Stimulated activated CD4-positive, alpha-beta T cell treated with anti-CD3 and anti-CD28 coated beads, Interleukin-1b, Interleukin-23, amount 100 ng/mL, for 4 hours (primary cell): ENCODE data around the gene KRT20.
"Not testable (repeated sequence)": the region's sequence is repeated elsewhere in the genome, so short reads cannot be mapped to it uniquely, and the experiment has no call there.

ENCODE experiments used
- DNase-seq, 2 donors: peaks; one replicate each; pipeline ENCODE4 v3.0.0-alpha.2; 2020; ENCODE audit warnings: low read depth in 2 of 2

KRT20 gene, protein sequence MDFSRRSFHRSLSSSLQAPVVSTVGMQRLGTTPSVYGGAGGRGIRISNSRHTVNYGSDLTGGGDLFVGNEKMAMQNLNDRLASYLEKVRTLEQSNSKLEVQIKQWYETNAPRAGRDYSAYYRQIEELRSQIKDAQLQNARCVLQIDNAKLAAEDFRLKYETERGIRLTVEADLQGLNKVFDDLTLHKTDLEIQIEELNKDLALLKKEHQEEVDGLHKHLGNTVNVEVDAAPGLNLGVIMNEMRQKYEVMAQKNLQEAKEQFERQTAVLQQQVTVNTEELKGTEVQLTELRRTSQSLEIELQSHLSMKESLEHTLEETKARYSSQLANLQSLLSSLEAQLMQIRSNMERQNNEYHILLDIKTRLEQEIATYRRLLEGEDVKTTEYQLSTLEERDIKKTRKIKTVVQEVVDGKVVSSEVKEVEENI

DNA sequence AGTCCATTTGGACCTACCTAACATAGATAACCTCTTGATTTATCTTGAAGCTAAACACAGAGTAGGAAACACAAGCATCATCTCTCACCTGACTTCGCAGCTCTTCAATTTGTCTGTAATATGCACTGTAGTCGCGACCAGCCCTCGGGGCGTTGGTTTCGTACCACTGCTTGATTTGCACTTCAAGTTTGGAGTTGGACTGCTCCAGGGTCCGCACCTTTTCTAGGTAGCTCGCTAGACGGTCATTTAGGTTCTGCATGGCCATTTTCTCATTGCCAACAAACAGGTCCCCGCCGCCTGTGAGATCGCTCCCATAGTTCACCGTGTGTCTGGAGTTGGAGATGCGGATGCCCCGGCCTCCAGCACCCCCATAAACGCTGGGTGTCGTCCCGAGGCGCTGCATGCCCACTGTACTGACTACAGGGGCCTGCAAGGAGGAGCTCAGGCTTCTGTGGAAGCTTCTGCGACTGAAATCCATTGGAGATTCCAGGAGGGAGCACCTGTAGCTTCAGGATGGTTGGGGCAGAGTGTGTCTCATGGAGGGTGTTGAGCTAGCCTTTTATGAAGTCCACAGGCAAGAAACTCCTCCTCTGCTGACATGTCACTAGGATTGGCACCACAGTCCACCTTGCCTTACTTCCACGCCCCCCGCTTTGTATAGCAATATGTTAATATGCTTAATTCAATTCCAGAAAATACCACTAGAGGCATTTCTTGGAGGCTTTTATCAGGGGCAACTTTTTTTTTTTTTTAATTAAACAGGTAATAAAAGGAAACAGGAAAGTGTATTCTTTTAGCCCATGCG lies at the start of gene KRT20:
KRT20 (minus strand) TSS at position 535 of the 805 bp plus-strand sequence; CDS start at position 478, 57 bp downstream.
- no peak for DNase-seq

DNA sequence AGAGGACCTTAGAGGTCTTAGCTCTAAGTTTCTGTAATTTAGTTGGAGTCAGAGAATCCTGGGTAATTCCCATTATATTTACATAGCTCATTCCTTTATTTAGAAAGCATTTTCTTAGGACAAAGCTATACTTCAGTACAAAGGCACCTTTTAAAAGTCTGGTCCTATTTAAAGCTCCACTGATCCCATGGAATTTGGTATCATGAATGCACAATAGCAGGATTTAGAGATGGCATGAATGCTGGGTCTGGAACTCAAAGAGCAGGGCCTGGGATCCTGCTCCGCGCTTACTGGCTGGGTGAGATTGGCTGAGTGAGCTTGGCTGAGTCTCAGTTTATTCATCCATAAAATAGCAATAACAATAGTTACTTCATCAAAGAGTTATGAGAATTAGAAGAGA lies 47.6 kb upstream of the KRT20 start:
- no peak for DNase-seq

DNA sequence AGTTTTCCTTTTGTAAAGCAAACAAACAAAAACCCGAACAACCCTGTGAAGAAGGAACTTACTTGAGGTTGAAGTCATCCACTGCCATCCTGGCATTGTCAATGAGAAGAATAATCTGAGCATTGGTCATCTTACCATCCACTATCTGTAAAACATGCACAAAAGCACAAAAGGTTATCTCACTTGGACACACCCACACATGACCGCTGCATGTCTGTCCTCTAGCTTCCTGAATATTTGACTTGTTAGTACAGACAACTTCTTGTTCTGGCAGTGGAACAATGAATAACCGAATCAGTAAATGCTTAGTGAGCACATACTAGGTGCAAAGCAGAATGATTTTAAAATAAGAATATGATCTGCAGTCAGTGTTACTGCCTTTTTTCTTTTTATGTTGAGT lies 46.3 kb upstream of the KRT20 start:
- DNase-seq, result no peak

DNA sequence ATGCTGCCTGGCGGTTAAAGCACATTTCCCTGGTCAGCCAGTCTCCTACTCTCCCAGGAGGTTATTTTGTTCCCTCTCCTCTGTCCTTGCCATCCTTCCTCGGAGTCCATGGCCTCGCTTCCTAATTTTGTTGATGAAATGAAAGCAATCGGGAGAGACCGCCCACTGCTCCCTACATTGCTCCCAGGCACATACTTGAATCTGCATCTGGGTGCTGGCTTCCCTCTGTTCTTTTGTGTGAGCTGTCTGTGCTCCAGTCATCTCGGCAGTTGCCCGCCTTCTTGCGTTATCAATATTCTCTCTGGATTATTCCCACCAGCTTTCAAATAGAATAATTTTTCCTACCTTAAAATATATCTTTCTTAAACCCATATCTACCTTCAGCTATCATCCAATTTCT lies 41.3 kb upstream of the KRT20 start:
- DNase-seq, result no peak

DNA sequence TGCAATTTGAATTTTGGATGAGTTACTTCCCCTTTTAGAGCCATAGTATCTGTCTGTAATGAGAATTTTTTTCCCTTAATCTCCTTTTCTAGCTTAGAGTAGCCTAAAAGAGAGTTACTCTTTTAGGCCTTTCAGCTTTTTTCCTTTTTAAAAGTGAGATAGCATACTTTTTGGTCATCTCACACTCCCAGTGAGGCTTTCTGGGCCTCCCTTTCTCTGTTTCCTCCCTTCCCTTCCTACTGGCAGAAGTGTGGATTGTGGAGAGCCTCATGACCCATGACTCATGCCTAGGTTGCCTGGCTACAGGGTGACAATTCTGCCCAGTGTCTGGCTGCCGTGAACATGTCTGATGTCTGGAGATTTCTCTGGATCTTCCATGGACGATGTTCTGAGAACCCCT lies 37.2 kb upstream of the KRT20 start:
- DNase-seq, result no peak

DNA sequence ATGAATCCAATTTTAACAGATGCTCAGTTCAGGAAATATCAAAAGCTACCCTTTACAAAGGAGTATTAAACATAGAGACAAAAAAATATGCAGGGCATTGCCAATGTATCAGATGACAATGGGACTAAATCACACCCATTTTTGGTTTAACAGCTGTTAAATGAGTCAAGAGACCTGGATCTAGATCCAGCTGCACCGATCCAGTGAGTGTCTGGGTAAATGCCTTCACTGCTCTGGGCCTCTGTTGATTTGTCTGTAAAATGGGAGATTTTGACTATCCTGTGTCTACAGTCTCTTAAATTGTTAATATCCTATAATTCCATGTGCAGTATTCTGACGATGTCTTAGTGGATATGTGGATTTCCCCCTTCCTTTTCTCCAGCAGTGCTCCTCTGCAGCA lies 36.0 kb upstream of the KRT20 start:
- no peak for DNase-seq

DNA sequence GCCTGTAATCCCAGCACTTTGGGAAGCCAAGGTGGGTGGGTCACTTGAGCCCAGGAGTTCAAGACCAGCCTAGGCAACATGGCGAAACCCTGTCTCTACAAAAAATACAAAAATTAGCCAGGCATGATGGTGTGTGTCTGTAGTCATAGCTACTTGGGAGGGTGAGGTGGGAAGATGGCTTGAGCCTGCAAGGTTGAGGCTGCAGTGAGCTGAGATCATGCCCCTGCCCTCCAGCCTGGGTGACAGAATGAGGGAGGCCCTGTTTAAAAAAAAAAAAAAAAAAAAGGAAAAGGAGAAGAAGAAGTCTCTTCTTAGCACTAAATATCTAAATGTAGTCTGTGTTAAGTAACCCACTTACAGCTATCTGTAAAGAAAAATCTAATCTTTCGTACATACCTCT lies 32.1 kb upstream of the KRT20 start:
- DNase-seq, result not testable (repeated sequence)

DNA sequence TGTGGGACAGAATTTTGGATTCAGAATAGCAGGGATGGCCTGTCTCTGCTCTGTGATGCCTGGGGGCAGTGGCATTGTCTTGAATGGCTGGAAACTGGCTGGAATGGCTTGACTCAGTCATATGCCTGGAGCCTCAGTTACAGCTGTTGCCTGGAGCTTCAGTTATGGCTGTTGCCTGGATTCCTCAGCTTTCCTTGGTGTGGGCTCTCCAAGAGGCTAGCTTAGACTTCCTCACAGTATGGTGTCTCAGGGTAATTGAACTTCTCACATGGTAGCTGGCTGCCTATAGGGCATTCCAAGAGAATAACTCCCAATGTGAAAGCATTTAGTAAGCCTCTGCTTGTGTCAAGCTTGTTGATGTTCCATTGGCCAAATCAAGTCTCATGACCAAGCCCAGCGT lies 31.3 kb upstream of the KRT20 start:
- DNase-seq, result no peak

DNA sequence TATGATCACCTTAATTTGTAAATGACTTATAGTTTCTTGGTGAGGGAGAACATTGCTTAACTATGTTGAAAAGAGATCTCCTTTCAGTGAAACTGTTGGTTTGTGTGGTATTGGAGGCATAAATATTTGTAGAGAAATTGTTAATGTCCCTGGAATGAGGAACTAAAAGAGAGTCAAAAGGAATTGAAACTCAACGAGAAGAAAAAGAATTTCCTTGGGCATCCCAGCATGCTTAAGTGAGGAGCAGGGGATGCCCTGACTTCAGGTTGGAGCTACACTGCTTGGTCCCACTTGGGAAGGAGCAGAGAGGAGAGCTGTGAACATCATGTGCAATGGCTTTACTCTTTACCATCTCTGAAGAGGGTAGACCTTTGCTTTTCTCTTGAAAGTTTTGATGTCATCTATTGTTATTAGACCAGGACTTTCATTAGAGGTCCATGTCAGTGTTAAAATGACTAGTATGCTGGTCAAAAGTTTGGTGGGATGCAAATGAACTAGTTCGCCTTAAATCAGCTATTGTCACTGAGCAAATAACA lies 30.7 kb upstream of the KRT20 start:
- no peak for DNase-seq

DNA sequence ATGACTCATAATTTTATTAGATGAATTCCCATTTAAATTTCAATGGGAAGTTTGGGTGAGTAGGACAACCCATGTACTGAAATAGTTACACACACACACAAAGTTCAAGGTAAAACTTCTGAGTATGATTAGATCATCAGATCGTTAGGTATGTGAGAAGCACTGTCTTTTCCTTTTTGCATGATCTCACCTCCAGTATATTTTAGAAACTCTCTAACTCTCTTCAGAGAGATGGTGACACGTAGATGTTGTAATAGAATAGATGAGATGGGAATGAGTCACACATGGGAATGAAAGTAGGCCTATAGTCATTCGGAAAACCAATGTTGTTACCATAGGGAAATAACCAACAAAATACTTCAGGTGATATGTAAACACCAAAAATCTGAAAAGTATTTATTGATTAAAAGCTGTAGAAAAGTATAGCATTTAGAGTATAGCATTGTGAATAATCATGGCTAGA lies 30.2 kb upstream of the KRT20 start:
- DNase-seq, result no peak

DNA sequence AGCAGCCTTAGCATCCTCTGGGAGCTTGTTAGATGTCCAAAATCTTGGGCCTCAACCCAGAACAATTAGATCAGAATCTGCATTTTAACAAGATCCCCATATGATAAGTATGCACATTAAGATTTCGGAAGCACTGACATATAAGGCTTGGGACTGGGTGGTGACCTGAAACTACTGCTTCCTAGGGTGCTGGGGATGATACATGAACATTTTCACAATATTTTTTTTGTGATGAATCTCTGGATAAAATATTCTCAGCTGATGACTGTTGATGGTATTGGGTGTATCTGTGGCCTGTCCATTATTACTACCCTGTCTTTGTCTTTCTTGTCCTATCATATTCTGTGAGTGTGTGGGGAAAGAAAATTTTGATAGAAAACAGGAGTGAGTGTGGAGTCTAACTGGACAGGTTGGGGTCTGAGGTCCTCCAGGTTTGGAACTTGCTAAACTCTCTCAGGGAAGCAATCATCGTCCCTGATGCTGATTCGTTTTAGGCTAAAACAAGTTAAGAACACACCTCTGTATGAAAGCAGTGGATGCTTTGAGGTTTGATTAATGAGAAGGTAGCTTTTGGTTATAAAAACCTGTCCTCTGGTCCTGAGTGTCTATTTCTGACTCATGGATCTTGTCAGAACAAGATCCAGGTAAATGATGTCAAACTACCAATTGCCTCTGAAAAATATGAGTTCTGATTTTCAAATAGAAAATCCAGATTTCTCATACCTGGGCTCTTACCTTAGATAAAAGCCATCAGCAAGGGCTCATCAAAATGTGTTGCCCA lies 29.2 kb upstream of the KRT20 start:
- no peak for DNase-seq

DNA sequence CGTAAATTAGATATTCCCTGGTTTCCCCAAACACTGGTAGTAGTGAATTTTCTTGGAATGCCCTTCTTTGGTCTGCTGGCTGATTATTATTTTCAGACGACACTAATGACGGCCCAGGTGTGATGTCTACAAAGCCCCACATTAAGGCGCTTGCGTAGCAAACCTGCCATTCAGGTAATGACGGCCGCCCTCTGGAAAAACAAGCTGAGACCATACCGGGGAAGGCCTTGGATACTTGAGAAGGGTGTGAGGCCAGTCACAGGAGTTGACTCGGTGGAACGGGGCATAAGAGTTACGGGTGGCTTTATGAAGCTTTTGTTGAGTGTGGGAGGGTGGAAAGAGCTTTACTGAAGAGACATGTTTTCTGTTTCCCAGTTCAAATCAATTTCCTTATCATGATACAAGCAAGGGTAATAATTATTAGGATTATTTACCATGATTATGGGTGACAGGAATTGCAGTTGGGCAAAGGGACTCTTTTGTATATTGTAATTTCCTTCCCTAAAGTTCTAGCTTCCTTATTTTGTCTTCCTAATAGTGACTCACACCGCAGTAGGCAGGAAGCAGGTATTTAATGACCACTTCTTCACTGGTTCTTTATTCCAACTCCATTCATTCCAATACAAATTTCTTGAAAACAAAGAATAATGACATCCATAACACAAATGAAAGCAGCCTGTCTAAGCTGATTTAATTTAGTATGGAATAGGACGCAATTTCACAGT lies 27.6 kb upstream of the KRT20 start:
- no peak for DNase-seq

DNA sequence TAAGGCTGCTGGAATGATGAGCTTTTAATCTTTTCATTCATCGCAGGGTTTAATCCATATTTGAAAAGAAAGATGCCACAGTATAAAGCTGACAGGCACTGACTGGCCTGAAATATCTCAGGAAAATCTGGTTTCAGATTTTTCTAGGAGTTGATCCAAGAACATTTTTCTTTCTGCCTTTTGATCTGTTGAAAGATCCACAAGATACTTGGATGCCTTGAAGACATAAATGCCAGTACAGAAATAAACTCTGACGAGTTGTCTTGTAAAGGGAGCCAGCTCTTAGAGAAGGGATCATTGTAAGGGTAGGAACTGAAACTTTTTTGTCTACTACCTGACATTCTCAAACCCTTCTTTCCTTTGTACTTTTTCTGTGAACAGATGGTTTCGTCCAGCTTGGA lies 25.4 kb upstream of the KRT20 start:
- no peak for DNase-seq

DNA sequence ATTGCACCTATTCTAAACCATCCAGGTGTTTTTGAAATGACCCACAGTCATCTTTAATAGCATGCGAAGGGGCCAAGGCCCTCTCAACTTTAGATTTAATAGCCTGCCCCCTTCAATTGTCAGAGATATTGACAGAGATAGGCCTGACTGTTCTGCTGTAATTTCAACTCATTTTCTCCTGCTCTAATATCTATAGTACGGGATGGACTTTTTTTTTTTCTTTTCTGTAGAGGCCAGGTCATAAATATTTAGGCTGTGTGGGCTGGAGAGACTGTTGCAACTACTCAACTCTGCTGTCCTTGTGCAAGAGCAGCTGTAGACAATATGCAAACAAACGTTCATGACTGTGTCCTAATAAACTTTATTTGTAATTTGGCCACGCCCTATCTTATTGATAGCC lies 24.7 kb upstream of the KRT20 start:
- no peak for DNase-seq

DNA sequence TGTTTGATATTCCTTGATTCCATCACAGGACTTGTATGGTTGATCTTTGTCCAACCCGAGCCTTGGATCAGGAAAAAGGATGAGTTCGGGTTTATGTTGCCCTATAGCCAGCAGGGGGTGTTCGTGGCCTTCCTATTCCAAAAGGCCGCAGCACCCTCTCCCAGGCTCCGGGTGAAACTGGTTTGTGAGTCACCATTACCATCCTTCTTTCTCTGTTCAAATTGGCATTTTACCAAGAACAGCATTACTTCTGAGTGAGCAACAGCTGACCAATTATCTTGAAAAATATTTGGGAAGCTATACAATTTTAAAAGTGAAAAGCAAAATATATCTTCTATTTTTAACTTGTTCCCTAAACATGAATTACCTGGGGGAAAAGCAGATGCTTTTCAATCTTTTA lies 24.3 kb upstream of the KRT20 start:
- peak; percentile 38 to 43 for DNase-seq

DNA sequence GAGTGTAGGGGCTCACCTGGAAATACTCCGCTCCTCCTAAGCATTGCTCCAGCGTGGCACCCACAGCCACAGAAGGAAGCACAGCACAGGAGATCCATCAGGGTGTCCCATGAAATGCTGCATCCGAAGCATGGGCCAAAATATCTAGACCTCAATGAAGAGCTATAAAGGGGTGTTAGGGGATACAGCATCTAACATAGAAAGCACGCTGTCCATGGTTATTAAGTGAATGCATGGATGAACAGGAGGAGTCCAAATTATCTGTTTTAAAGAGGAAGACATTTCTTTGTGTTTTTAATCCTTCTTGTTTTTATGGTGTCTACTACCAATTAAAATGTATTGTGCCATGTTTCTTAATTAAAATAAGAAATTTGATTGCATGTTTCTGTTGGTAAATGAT lies 21.6 kb upstream of the KRT20 start:
- DNase-seq, result no peak

DNA sequence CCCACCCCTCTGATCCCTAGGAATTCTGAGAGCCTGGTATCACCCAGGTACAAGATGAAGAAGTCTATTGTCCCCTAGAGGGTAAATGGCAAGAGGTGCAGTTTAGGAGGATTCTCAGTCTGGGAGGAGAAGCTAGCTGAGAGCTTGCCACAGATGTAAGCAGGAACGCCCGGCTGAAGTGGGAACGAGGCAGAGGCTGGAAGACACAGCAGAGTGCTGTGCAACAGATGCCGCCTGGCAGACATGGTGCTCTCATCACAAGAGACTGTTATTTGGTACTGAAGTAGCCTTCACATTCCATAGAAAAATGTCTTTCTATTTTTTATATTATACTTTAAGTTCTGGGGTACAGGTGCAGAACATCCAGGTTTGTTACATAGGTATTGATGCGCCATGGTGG lies 20.3 kb upstream of the KRT20 start:
- no peak for DNase-seq

DNA sequence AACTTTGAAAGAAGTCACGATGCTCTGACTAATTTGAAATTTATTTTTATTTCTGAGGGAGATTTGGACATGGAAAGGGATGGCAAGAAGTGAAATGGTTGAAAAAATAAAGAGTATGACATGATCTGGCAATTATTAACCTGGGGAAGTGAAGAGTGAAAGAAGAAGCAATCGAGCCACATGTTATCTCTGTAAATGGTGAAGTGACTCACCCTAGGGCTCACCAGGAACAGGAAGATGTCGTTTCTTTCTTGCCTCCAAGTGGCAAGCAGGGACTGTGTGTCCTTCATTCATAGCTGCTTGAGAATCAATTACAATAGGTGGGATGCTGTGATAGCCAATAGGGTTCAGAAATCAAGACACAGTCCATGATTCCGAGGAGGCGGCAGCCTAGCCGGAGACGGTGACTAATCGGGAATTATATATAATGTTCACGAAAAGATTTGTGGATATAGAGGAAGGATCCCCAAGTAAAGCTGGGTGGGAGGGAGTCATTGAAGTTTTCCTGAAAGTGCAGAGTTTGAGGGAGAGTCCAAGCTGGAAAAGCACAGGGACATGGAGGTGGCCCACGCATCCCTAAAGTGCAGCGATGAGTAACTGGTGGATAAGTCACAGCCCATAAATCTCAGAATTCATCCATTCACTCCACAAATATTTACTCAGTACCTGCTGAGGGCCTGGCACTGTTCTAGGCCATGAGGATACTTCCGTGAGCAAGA lies 18.2 kb upstream of the KRT20 start:
- no peak for DNase-seq

DNA sequence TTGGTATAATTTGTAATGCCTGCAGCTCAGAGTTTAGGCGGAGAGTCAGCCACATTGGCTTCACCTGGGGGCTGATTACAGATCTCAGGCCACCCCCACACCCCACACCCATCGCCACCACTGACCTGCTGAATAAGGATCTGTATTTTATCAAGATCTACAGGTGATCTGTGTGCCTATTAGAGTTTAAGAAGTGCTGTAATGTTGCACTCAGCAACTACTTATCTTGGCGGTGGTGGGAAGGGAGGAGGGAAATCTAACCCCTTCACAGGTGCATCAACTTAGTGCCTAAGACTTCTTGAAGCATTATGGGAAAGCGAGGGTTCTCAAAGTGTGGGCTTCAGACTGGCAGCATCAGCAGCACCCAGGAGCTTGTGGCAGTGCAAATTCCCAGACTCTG lies 17.5 kb upstream of the KRT20 start:
- no peak for DNase-seq

DNA sequence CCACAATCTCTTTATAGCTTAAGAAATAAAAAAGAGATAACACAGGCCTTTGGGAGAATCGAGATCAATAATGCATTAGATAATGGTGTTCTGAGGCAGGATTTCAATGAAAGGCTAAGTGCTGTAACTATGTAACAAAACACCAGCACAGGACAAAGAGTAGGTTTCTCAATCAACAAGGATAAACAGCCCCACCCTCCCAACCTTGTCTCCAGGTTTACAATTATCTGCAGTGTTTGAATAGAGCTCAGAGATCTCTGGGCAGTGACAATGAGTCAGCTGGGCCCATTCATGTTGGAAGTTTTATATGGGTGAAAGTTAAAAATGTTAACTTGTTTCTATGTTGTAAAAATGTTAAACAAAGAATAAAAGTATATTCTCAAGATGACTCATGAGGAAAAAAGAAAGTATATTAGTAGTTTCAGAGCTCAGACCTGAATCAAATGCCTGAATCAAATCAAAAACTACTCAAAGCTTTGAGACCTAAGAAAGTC lies 17.0 kb upstream of the KRT20 start:
- DNase-seq, result no peak
